Heart left ventricle (tissue), 16 donors: ENCODE results near the gene DRC3. TPM values are rescaled to one million over a fixed set of nuclear protein-coding genes. Genes with fewer than 3 reads are reported as not detected.

ENCODE experiments used
- ATAC-seq, 4 donors: fragments of 200-7000 bp; cut with Tn5 transposase; one replicate each; pipeline ENCODE4 v1.9.1; 2020 to 2022; ENCODE audit warnings: moderate library complexity in 4 of 4, mild to moderate bottlenecking in 3 of 4, moderate number of reproducible peaks in 1 of 4
- DNase-seq, 5 donors: peaks; one replicate each; pipeline ENCODE4 v3.0.0-alpha.2; 2020
- H3K27ac ChIP-seq, 12 donors: fragments of 200-600 bp; sonication (generic) in 4 of 12; one replicate each; pipeline versions ENCODE4 v1.5.0 to v1.8.0; 2016 to 2022; ENCODE audit warnings: mild to moderate bottlenecking in 2 of 12
- H3K27me3 ChIP-seq, 9 donors: fragments of 200-600 bp; sonication (generic) in 2 of 9; one replicate each; pipeline versions ENCODE4 v1.5.1 to v1.8.0; 2016 to 2022; ENCODE audit warnings: mild to moderate bottlenecking in 3 of 9
- H3K36me3 ChIP-seq, 9 donors: fragments of 200-600 bp; sonication (generic) in 2 of 9; one replicate each; pipeline versions ENCODE4 v1.5.0 to v1.8.0; 2018 to 2022; ENCODE audit warnings: mild to moderate bottlenecking in 2 of 9
- H3K4me1 ChIP-seq, 12 donors: fragments of 200-600 bp; sonication (generic) in 4 of 12; one replicate each; pipeline versions ENCODE4 v1.5.0 to v1.8.0; 2016 to 2022; ENCODE audit warnings: mild to moderate bottlenecking in 3 of 12
- H3K4me3 ChIP-seq, 12 donors: fragments of 200-600 bp; sonication (generic) in 4 of 12; one replicate each; pipeline versions ENCODE4 v1.5.0 to v1.8.0; 2017 to 2022; ENCODE audit warnings: mild to moderate bottlenecking in 9 of 12, moderate library complexity in 4 of 12
- H3K9me3 ChIP-seq, 12 donors: fragments of 200-600 bp; sonication (generic) in 4 of 12; one replicate each; pipeline versions ENCODE4 v1.5.0 to v1.8.0; 2016 to 2022; ENCODE audit warnings: mild to moderate bottlenecking in 1 of 12
- CTCF ChIP-seq, 12 donors: fragments of 200-600 bp; sonication (generic) in 4 of 12; IDR thresholded peaks; one replicate each; pipeline versions ENCODE4 v1.5.0 to v1.8.0; 2018 to 2022; ENCODE audit warnings: antibody characterized with exemption in 12 of 12, mild to moderate bottlenecking in 5 of 12
- POLR2A ChIP-seq, 2 donors: fragments of 450-650 bp; IDR thresholded peaks; one replicate each; pipeline ENCODE4 v1.6.1; 2017; ENCODE audit warnings: antibody characterized with exemption in 2 of 2, mild to moderate bottlenecking in 2 of 2, moderate library complexity in 2 of 2
- WGBS, 4 donors: extraction: QIAGEN DNeasy Blood & Tissue Kit in 2 of 4; methylation state at CpG; one replicate each; pipeline versions ENCODE4 v1.1.5 to v1.1.7; 2013 to 2018; 5-methylcytosine and 5-hydroxymethylcytosine counted together
- intact Hi-C, 10 donors: fragments of 100-400 bp; cut with DNase I; formaldehyde crosslinking; loops; one replicate each; pipeline versions ENCODE4 v1.11.1 to v1.14.2; 2022
- polyA plus RNA-seq, 2 donors: library from polyadenylated mRNA; stranded (reverse); fragments of 200-250 nt; gene quantifications; one replicate each; pipeline ENCODE4 v1.2.3, GENCODE V29; 2013
- total RNA-seq, 9 donors: library from RNA; depleted of rRNA in 2 of 9; stranded (reverse); fragments of >200 nt in 2 of 9; fragmentation: NEBNext Ultra II Directional in 3 of 9; extraction: Animal tissue kit (Norgen Biotek cat#: 25700) in 3 of 9; gene quantifications; one replicate each; pipeline versions ENCODE4 v1.1.0 to v1.2.4, GENCODE V29; 2016 to 2023
- donor health status: ischemic (EF 13 %, LVEDD 7.1; RV severe dilation, severe dysfunction).
- donor health status: healthy with polysubstance abuse.
- donor health status: DM: no; HTN: yes; CAD: no.
- donor health status: DM: no; HTN: no; CAD: no.
- donor health status: ischemic (EF 25% LVEDD 6.9; RV normal size, moderate dysfunction).
- donor health status: ischemic (EF 25% LVEDD 5.7; RV mildly dilated, moderate dysfunction).
- donor health status: healthy.
- donor health status: DM: yes; HTN: yes; CAD: no.
- donor health status: ischemic (EF 35%, LVEDD 5.7; RV mildly dilated, moderate dysfunction).
- donor health status: nonischemic (EF 11% LVEDD 7.7; RV severe dilation, severe dysfunction).
- donor health status: DM: yes; HTN: yes; CAD: no.
- donor health status: PGD.
- donor health status: ischemic (EF 29% LVEDD 5.4; RV normal size, mild dysfunction).
- donor health status: nonischemic (EF 23%, LVEDD 6.1; RV moderate dilation, normal function).

The DRC3 gene
- total and polyA plus RNA-seq, 11 donors = 0.42 to 3.7 (median 1.00) TPM

GRCh38 chr17:17941015-17941414 is 31.6 kb upstream of the DRC3 start:
- H3K9me3 ChIP-seq = no peaks in the 10 kb centered on the region
- peak overlapping the region in 6 of 12 donors; percentile 4 to 62 (median 30) for H3K27ac ChIP-seq
- TF ChIP-seq CTCF (IDR thresholded peaks at IDR 0.05) (no peak), POLR2A (IDR thresholded peaks at IDR 0.05) (no peak)
- no peak for ATAC-seq
- intact Hi-C loops = no loop called here
- WGBS, 4 donors = 22 to 42% (median 30%) methylated on average over 5 of the region's 5 CpGs
- H3K4me1 ChIP-seq = peaks cover 8 to 99% (median 65%) of the 10 kb centered on the region in 12 donors
- no peak for DNase-seq
- no peak overlapping the region for H3K4me3 ChIP-seq
- H3K27me3 ChIP-seq = no peaks in the 10 kb centered on the region
- H3K36me3 ChIP-seq = no peaks in the 10 kb centered on the region

- DNase-seq (no peak), ATAC-seq (peak in 1 of 4 donors; percentile 42)
- TF ChIP-seq POLR2A (IDR thresholded peaks at IDR 0.05) (no peak), CTCF (IDR thresholded peaks at IDR 0.05) (no peak)
- H3K4me1 ChIP-seq = peaks cover 8 to 88% (median 48%) of the 10 kb centered on the region in 12 donors
- H3K36me3 ChIP-seq = no peaks in the 10 kb centered on the region
- H3K27me3 ChIP-seq = no peaks in the 10 kb centered on the region
- H3K27ac ChIP-seq = peak overlapping the region in 8 of 12 donors; percentile 1 to 40 (median 16)
- H3K4me3 ChIP-seq = no peak overlapping the region
- H3K9me3 ChIP-seq = no peaks in the 10 kb centered on the region
- intact Hi-C loops = no loop called here
Measured at GRCh38 chr17:17942846-17943245, 29.8 kb upstream of the DRC3 start.

- ATAC-seq (peak in 2 of 4 donors; percentile 12 to 37), DNase-seq (no peak)
- intact Hi-C loops = no loop called here
- peak overlapping the region in 6 of 12 donors; percentile 1 to 40 (median 16) for H3K27ac ChIP-seq
- no peaks in the 10 kb centered on the region for H3K36me3 ChIP-seq
- no peaks in the 10 kb centered on the region for H3K9me3 ChIP-seq
- no peaks in the 10 kb centered on the region for H3K27me3 ChIP-seq
- WGBS, 4 donors = 28 to 35% (median 31%) methylated on average over 3 of the region's 3 CpGs
- no peak for TF ChIP-seq CTCF (IDR thresholded peaks at IDR 0.05)
- TF ChIP-seq POLR2A (IDR thresholded peaks at IDR 0.05) = no peak
- no peak overlapping the region for H3K4me3 ChIP-seq
- peaks cover 6 to 86% (median 44%) of the 10 kb centered on the region in 12 donors for H3K4me1 ChIP-seq
Measured at GRCh38 chr17:17943281-17943984, 29.2 kb upstream of the DRC3 start.

GRCh38 chr17:17944242-17944641 is 28.4 kb upstream of the DRC3 start:
- no peak overlapping the region for H3K4me3 ChIP-seq
- ATAC-seq (peak in 2 of 4 donors; percentile 12 to 20), DNase-seq (no peak)
- peak overlapping the region in 1 of 12 donors; percentile 40 for H3K27ac ChIP-seq
- 59 to 74% (median 70%) methylated on average over 7 of the region's 7 CpGs for WGBS, 4 donors
- H3K4me1 ChIP-seq = peaks cover 3 to 86% (median 46%) of the 10 kb centered on the region in 12 donors
- H3K27me3 ChIP-seq = no peaks in the 10 kb centered on the region
- TF ChIP-seq CTCF (IDR thresholded peaks at IDR 0.05) (no peak), POLR2A (IDR thresholded peaks at IDR 0.05) (no peak)
- no peaks in the 10 kb centered on the region for H3K9me3 ChIP-seq
- intact Hi-C loops = no loop called here
- H3K36me3 ChIP-seq = no peaks in the 10 kb centered on the region
